ENCODE measurements around the gene NUP188.

- TF ChIP-seq CTCF (IDR thresholded peaks at IDR 0.05; ENCODE audit: poor library complexity) (no peak), EZH2 (IDR thresholded peaks at IDR 0.05; ENCODE audit: borderline replicate concordance) (no peak)
These were observed 34.2 kb upstream of the NUP188 start for GRCh38 chr9:128913048-128913900.

Measured in hepatocyte (in vitro differentiated cells).